GM20000 (cell line): ENCODE measurements around the gene TMIGD1.

Experiments
- DNase-seq: peaks from one replicate; pipeline ENCODE4 v3.0.0; 2012; ENCODE audit warnings: low spot score
- CTCF ChIP-seq: IDR thresholded peaks from 2 replicates; pipeline ENCODE4 v1.5.1; 2012; ENCODE audit warnings: mild to moderate bottlenecking, control low read depth; ENCODE audit errors: extremely low read depth, missing control alignments

TMIGD1 gene

DNA sequence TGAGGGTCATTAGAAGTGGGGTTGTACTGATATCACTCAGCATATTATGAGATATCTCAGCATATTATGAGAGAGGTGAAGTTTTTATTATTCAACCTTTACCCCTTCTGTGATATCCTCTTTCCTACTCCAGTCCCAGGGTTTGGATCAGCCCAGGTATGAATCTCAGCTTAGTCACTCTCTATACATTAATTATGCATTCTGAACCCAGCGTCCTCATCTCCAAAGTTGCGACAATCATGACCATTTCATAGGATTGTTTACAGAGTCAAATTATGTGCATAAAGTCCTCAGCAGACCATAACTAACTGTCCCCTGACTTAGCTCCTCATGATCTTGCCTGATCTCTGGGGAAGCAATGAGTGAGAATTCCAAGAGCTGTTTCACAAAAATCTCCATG is 21.6 kb downstream of the TMIGD1 start:
- DNase-seq: no peak
- no peak for TF ChIP-seq CTCF

- no peak for DNase-seq
- no peak for TF ChIP-seq CTCF
These were observed 23.3 kb downstream of the TMIGD1 start for GRCh38 chr17:30310562-30310961.

DNA sequence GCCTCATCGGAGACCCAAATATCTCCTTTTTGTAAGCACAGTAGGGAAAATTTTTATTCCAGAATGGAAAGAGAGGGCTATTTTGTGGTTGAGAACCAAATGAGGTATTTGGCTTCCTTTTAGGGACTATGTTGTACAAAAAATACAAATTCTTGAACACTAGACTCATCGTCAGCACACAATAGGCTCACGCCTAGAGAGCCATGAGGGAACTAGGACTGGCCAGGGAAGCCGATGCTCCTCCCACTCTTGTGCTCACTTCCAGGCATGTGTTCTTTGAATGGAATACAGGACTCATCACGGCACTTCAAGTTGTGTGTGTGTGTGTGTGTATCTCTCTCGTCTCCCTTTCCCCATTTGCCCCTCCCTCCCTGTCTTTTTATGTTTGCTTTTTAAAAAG is 24.3 kb downstream of the TMIGD1 start:
- no peak for DNase-seq
- no peak for TF ChIP-seq CTCF

- no peak for TF ChIP-seq CTCF
- DNase-seq: no peak
These were observed 25.5 kb downstream of the TMIGD1 start for GRCh38 chr17:30308406-30308805.

- no peak for TF ChIP-seq CTCF
- DNase-seq: no peak
These were observed 29.1 kb downstream of the TMIGD1 start for GRCh38 chr17:30304778-30305177.

DNA sequence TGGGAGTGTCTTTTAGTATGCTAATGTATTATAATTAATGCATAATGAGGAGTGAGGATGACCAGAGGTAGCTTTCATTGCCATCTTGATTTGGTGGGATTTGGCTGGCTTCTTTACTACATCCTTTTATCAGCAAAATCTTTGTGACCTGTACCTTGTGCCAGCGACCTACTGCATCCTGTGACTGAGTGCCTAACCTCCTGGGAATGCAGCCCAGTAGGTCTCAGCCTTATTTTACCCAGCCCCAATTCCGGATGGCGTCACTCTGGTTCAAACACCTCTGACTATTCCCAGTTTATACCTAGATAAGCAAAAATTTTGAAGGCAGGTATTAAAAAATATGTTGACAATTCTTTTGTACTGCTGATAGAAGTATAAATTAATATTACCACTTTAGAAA is 31.6 kb downstream of the TMIGD1 start:
- no peak for TF ChIP-seq CTCF
- DNase-seq: no peak

- DNase-seq: no peak
- no peak for TF ChIP-seq CTCF
These were observed 33.0 kb downstream of the TMIGD1 start for GRCh38 chr17:30300818-30301217.
